ENCODE measurements around the gene USP34.

The USP34 gene

DNA sequence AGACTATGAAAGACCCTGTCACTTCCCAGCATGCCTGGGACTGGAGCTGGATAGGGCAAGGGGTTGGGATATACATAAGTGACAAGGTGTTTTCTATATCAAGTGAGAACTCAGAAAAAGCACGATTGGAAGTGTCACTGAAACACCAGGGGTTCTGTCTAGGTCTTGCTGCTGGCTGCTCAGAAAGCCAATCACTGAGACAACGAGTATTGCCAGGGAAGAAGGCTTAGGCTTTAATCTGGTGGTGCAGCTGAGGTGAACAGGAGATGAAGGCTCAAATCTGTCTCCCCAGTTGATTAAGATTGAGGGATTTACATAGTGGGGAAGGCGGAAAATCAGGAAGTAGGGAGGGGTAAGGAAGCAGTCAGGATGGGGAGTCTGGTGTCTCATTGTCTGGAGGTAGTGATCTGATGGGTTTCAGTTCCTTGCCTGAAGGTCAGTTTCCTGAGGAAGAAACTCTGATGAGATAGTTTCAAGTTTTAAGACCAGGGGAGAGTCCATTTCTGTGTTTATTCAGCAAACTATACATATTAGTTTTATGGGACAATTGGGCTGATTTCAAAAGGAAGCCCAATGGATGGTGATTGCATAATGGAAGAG lies 312.4 kb downstream of the USP34 start:
- peak overlapping the region; percentile 38 for H3K14ac ChIP-seq (ENCODE audit: low read length)
- H2BK120ac ChIP-seq (ENCODE audit: low read depth, low read length): no peak overlapping the region
- H3K4me1 ChIP-seq (ENCODE audit: control insufficient read depth in 2 of 2, insufficient read depth in 1 of 2, low read depth in 1 of 2, low read length in 2 of 2): no peaks in the 10 kb centered on the region
- H4K8ac ChIP-seq (ENCODE audit: low read depth, low read length): no peak overlapping the region
- H3K4ac ChIP-seq (ENCODE audit: low read length): no peak overlapping the region
- no peak overlapping the region for H4K91ac ChIP-seq (ENCODE audit: low read depth, low read length, poor library complexity)
- H3K27ac ChIP-seq (replicated peaks; ENCODE audit: low read length): no peak overlapping the region
- no peak overlapping the region for H3K9ac ChIP-seq (ENCODE audit: low read depth, low read length, poor library complexity)
- no peak overlapping the region for H3K23ac ChIP-seq (ENCODE audit: low read depth, low read length, poor library complexity)
- H2AFZ ChIP-seq (ENCODE audit: low read length): no peak overlapping the region
- H3K4me2 ChIP-seq (ENCODE audit: insufficient read depth, low read length, poor library complexity, severe bottlenecking): no peak overlapping the region
- H3K18ac ChIP-seq (ENCODE audit: low read length): no peak overlapping the region
- H3K36me3 ChIP-seq (replicated peaks in 1 of 2; ENCODE audit: control insufficient read depth in 2 of 2, insufficient read depth in 2 of 2, low read length in 2 of 2): peaks cover 6 to 49% of the 10 kb centered on the region in 2 donors
- H2BK5ac ChIP-seq (ENCODE audit: low read length): no peak overlapping the region
- H3K79me1 ChIP-seq (ENCODE audit: low read depth, low read length): no peaks in the 10 kb centered on the region
- H3K27me3 ChIP-seq (ENCODE audit: control insufficient read depth in 3 of 3, insufficient read depth in 3 of 3, low read depth in 1 of 3, low read length in 3 of 3): no peaks in the 10 kb centered on the region
- peaks cover 3 to 10% of the 10 kb centered on the region in 2 donors for H3K9me3 ChIP-seq (replicated peaks in 1 of 2; ENCODE audit: control insufficient read depth in 2 of 2, insufficient read depth in 1 of 2, low read depth in 1 of 2, low read length in 2 of 2)
- no peak overlapping the region for H3K4me3 ChIP-seq (ENCODE audit: low read length in 2 of 2)
- no peak overlapping the region for H2AK5ac ChIP-seq (ENCODE audit: low read depth, low read length)
- no peak overlapping the region for H2BK15ac ChIP-seq (ENCODE audit: low read length)
- WGBS, 2 donors (ENCODE audit: extremely low coverage in 2 of 2, insufficient read length in 2 of 2, insufficient replicate concordance in 1 of 2): no CpG with 5 or more reads among the region's 3 CpGs
- H2BK12ac ChIP-seq (ENCODE audit: low read length): no peak overlapping the region
- no peak for DNase-seq (ENCODE audit: low spot score)

DNA sequence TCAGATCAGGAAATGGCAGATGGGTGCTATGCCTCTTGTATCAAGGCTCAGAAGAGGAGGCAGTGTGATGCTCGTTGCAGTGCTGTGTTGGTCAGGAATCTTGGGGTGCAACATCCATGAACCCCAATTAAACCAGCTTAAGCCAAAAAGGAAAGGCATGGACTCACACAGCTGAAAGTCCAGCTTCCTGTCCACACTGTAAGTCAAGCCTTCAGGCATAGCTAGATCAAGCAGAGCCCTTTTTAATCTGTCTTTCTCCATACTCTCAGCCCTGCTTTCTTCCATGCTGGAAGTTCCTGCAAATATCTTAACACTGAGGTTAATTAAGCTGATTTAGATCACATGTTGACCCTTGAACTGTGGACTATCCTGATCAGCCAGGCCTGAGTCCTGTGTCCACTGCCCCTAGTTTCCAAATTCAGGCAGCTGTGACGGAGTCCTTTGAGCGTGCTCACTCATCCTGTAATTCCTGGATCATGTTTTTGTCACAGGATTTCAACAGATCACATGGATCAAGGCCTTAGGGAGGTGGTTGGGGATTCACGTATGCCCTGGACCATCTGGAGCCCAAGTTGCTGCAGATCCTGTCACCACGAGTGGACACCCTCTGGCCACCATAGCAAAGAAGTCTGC lies 313.4 kb downstream of the USP34 start:
- Histone ChIP-seq H3K36me3 (replicated peaks in 1 of 2; ENCODE audit: control insufficient read depth in 2 of 2, insufficient read depth in 2 of 2, low read length in 2 of 2) (peaks cover 3 to 42% of the 10 kb centered on the region in 2 donors), H3K27ac (replicated peaks; ENCODE audit: low read length) (no peak overlapping the region), H3K9ac (ENCODE audit: low read depth, low read length, poor library complexity) (no peak overlapping the region), H2BK12ac (ENCODE audit: low read length) (no peak overlapping the region), H2BK120ac (ENCODE audit: low read depth, low read length) (no peak overlapping the region), H3K27me3 (ENCODE audit: control insufficient read depth in 3 of 3, insufficient read depth in 3 of 3, low read depth in 1 of 3, low read length in 3 of 3) (no peaks in the 10 kb centered on the region), H2BK15ac (ENCODE audit: low read length) (no peak overlapping the region), H3K23ac (ENCODE audit: low read depth, low read length, poor library complexity) (no peak overlapping the region), H3K4ac (ENCODE audit: low read length) (no peak overlapping the region), H4K91ac (ENCODE audit: low read depth, low read length, poor library complexity) (no peak overlapping the region), H3K9me3 (replicated peaks in 1 of 2; ENCODE audit: control insufficient read depth in 2 of 2, insufficient read depth in 1 of 2, low read depth in 1 of 2, low read length in 2 of 2) (peaks cover 3 to 10% of the 10 kb centered on the region in 2 donors), H3K4me2 (ENCODE audit: insufficient read depth, low read length, poor library complexity, severe bottlenecking) (no peak overlapping the region), H4K8ac (ENCODE audit: low read depth, low read length) (no peak overlapping the region), H2BK5ac (ENCODE audit: low read length) (no peak overlapping the region), H3K4me3 (ENCODE audit: low read length in 2 of 2) (peak overlapping the region in 1 of 2 donors; percentile 34), H2AK5ac (ENCODE audit: low read depth, low read length) (no peak overlapping the region), H3K4me1 (ENCODE audit: control insufficient read depth in 2 of 2, insufficient read depth in 1 of 2, low read depth in 1 of 2, low read length in 2 of 2) (no peaks in the 10 kb centered on the region), H2AFZ (ENCODE audit: low read length) (no peak overlapping the region), H3K14ac (ENCODE audit: low read length) (no peak overlapping the region), H3K18ac (ENCODE audit: low read length) (no peak overlapping the region), H3K79me1 (ENCODE audit: low read depth, low read length) (no peaks in the 10 kb centered on the region)
- WGBS, 2 donors (ENCODE audit: extremely low coverage in 2 of 2, insufficient read length in 2 of 2, insufficient replicate concordance in 1 of 2): no CpG with 5 or more reads among the region's 5 CpGs
- no peak for DNase-seq (ENCODE audit: low spot score)

GRCh38 chr2:61151436-61151835 lies 319.5 kb downstream of the USP34 start:
- WGBS, 2 donors (ENCODE audit: extremely low coverage in 2 of 2, insufficient read length in 2 of 2, insufficient replicate concordance in 1 of 2): no CpG with 5 or more reads among the region's 1 CpG

DNA sequence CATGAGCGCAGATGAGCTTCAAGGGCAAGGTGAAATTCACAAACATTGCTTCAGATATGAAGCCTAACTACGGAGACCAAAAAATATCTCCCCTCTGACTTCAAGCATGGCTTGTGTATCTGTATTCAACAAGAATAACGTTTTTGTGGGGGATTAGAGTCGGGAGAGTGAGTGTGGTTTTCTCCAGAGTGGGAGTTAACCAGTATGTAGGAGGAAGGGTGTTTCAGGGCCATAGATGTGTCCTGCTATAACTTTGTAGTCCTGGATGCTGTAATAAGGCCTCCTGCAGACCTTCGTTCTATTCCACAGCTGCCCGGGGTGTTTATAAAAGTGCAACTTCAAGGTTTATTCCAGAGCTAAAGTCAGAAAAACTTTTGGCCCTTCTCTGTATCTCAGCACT lies 321.8 kb downstream of the USP34 start:
- DNase-seq (ENCODE audit: low spot score): no peak
- H3K9me3 ChIP-seq (replicated peaks in 1 of 2; ENCODE audit: control insufficient read depth in 2 of 2, insufficient read depth in 1 of 2, low read depth in 1 of 2, low read length in 2 of 2): peaks cover 0 to 13% of the 10 kb centered on the region in 2 donors

More at GRCh38 chr2:61151436-61151835, 319.5 kb downstream of the USP34 start:
- H3K4ac ChIP-seq (ENCODE audit: low read length): no peak overlapping the region
- no peak overlapping the region for H3K9ac ChIP-seq (ENCODE audit: low read depth, low read length, poor library complexity)
- no peak overlapping the region for H3K27ac ChIP-seq (replicated peaks; ENCODE audit: low read length)
- peaks cover 8 to 27% of the 10 kb centered on the region in 2 donors for H3K36me3 ChIP-seq (replicated peaks in 1 of 2; ENCODE audit: control insufficient read depth in 2 of 2, insufficient read depth in 2 of 2, low read length in 2 of 2)
- no peak overlapping the region for H2BK15ac ChIP-seq (ENCODE audit: low read length)
- no peak overlapping the region for H2BK120ac ChIP-seq (ENCODE audit: low read depth, low read length)
- H3K79me1 ChIP-seq (ENCODE audit: low read depth, low read length): no peaks in the 10 kb centered on the region
- H3K18ac ChIP-seq (ENCODE audit: low read length): no peak overlapping the region
- no peak overlapping the region for H3K4me3 ChIP-seq (ENCODE audit: low read length in 2 of 2)
- no peak overlapping the region for H4K91ac ChIP-seq (ENCODE audit: low read depth, low read length, poor library complexity)
- no peaks in the 10 kb centered on the region for H3K27me3 ChIP-seq (ENCODE audit: control insufficient read depth in 3 of 3, insufficient read depth in 3 of 3, low read depth in 1 of 3, low read length in 3 of 3)
- H2AFZ ChIP-seq (ENCODE audit: low read length): no peak overlapping the region
- no peak overlapping the region for H3K4me2 ChIP-seq (ENCODE audit: insufficient read depth, low read length, poor library complexity, severe bottlenecking)
- H2AK5ac ChIP-seq (ENCODE audit: low read depth, low read length): no peak overlapping the region
- DNase-seq (ENCODE audit: low spot score): no peak
- no peak overlapping the region for H3K14ac ChIP-seq (ENCODE audit: low read length)
- no peak overlapping the region for H4K8ac ChIP-seq (ENCODE audit: low read depth, low read length)
- no peaks in the 10 kb centered on the region for H3K4me1 ChIP-seq (ENCODE audit: control insufficient read depth in 2 of 2, insufficient read depth in 1 of 2, low read depth in 1 of 2, low read length in 2 of 2)
- H3K9me3 ChIP-seq (replicated peaks in 1 of 2; ENCODE audit: control insufficient read depth in 2 of 2, insufficient read depth in 1 of 2, low read depth in 1 of 2, low read length in 2 of 2): peaks cover 0 to 7% of the 10 kb centered on the region in 2 donors
- H2BK12ac ChIP-seq (ENCODE audit: low read length): no peak overlapping the region
- H2BK5ac ChIP-seq (ENCODE audit: low read length): no peak overlapping the region
- H3K23ac ChIP-seq (ENCODE audit: low read depth, low read length, poor library complexity): no peak overlapping the region

More for the DNA sequence above, 321.8 kb downstream of the USP34 start:
- no peaks in the 10 kb centered on the region for H3K4me1 ChIP-seq (ENCODE audit: control insufficient read depth in 2 of 2, insufficient read depth in 1 of 2, low read depth in 1 of 2, low read length in 2 of 2)
- H3K36me3 ChIP-seq (replicated peaks in 1 of 2; ENCODE audit: control insufficient read depth in 2 of 2, insufficient read depth in 2 of 2, low read length in 2 of 2): peaks cover 8 to 27% of the 10 kb centered on the region in 2 donors
- H2BK120ac ChIP-seq (ENCODE audit: low read depth, low read length): no peak overlapping the region
- no peak overlapping the region for H2BK5ac ChIP-seq (ENCODE audit: low read length)
- no CpG with 5 or more reads among the region's 6 CpGs for WGBS, 2 donors (ENCODE audit: extremely low coverage in 2 of 2, insufficient read length in 2 of 2, insufficient replicate concordance in 1 of 2)
- no peak overlapping the region for H2BK12ac ChIP-seq (ENCODE audit: low read length)
- H3K18ac ChIP-seq (ENCODE audit: low read length): no peak overlapping the region
- H2AFZ ChIP-seq (ENCODE audit: low read length): no peak overlapping the region
- no peak overlapping the region for H3K9ac ChIP-seq (ENCODE audit: low read depth, low read length, poor library complexity)
- no peak overlapping the region for H3K4me3 ChIP-seq (ENCODE audit: low read length in 2 of 2)
- no peak overlapping the region for H4K91ac ChIP-seq (ENCODE audit: low read depth, low read length, poor library complexity)
- no peaks in the 10 kb centered on the region for H3K79me1 ChIP-seq (ENCODE audit: low read depth, low read length)
- no peak overlapping the region for H2AK5ac ChIP-seq (ENCODE audit: low read depth, low read length)
- H3K4me2 ChIP-seq (ENCODE audit: insufficient read depth, low read length, poor library complexity, severe bottlenecking): no peak overlapping the region
- H3K23ac ChIP-seq (ENCODE audit: low read depth, low read length, poor library complexity): no peak overlapping the region
- H3K27ac ChIP-seq (replicated peaks; ENCODE audit: low read length): no peak overlapping the region
- H2BK15ac ChIP-seq (ENCODE audit: low read length): no peak overlapping the region
- no peak overlapping the region for H3K14ac ChIP-seq (ENCODE audit: low read length)
- H4K8ac ChIP-seq (ENCODE audit: low read depth, low read length): no peak overlapping the region
- H3K27me3 ChIP-seq (ENCODE audit: control insufficient read depth in 3 of 3, insufficient read depth in 3 of 3, low read depth in 1 of 3, low read length in 3 of 3): no peaks in the 10 kb centered on the region
- no peak overlapping the region for H3K4ac ChIP-seq (ENCODE audit: low read length)

Measured in neuronal stem cell (in vitro differentiated cells).